K562 (cell line): Measurements from ENCODE around the gene NOTO. TPM values are rescaled to one million over a fixed set of nuclear protein-coding genes. Genes with fewer than 3 reads are reported as not detected.

Experiments used
- ATAC-seq: fragments of 200-7000 bp; cut with Tn5 transposase; 3 replicates; pipeline ENCODE4 v1.9.1; 2020; ENCODE audit warnings: moderate library complexity
- BruUV-seq: library from RNA; stranded (reverse); fragments of 400-500 nt; replicated peaks from 2 replicates; lab custom pipeline; 2021; lab: Mats Ljungman, UMichigan
- CTCF ChIA-PET: fragments of 300-600 bp; formaldehyde crosslinking; extraction: SDS; loops from one replicate; lab custom pipeline; 2021; ENCODE audit warnings: low intra/inter-chr PET ratio; lab: Yijun Ruan, JAX
- POLR2A ChIA-PET: fragments of 300-600, 350-650 bp; sonication (Branson Sonifier 250); formaldehyde crosslinking; extraction: SDS; loops from one replicate; lab custom pipeline; 2021; ENCODE audit warnings: antibody characterized with exemption, inconsistent platforms; lab: Yijun Ruan, JAX
- DNase-seq, 4 experiments: peaks; one replicate each; pipeline versions ENCODE4 v3.0.0 to v3.0.0-alpha.2; 2011 to 2018; ENCODE audit warnings: low spot score in 3 of 4, mixed read lengths in 3 of 4; ENCODE audit errors: extremely low read depth in 1 of 4
- FAIRE-seq: peaks from 2 replicates; lab custom pipeline; 2011; peaks lifted over from hg19 to GRCh38; lab: Jason Lieb, UNC
- H2AFZ ChIP-seq: 2 replicates; pipeline ENCODE4 v1.6.0; 2011; ENCODE audit warnings: low read depth, low read length, control low read depth, inconsistent platforms
- H3K27ac ChIP-seq: fragments of 200-600 bp; 3 replicates; pipeline ENCODE4 v1.8.0; 2011; ENCODE audit warnings: low read depth, mild to moderate bottlenecking, control low read depth, inconsistent platforms, low read length, moderate library complexity, mixed read lengths; ENCODE audit errors: extremely low read depth
- H3K27me3 ChIP-seq, 2 experiments: fragments of 300-600 bp in 1 of 2; 2 replicates in 1 of 2; 3 replicates in 1 of 2; pipeline versions ENCODE4 v1.6.0 to v1.8.0; 2011; ENCODE audit warnings: inconsistent platforms in 2 of 2, low read length in 2 of 2, mild to moderate bottlenecking in 1 of 2, mixed read lengths in 1 of 2, moderate library complexity in 1 of 2; ENCODE audit not compliant: control insufficient read depth in 2 of 2, insufficient read depth in 2 of 2
- H3K36me3 ChIP-seq: fragments of 300-600 bp; 3 replicates; pipeline ENCODE4 v1.8.0; 2011; ENCODE audit warnings: mild to moderate bottlenecking, low read length, inconsistent platforms; ENCODE audit not compliant: control insufficient read depth, insufficient read depth
- H3K4me1 ChIP-seq, 2 experiments: fragments of 200-600 bp in 1 of 2; replicated peaks in 1 of 2; 2 replicates in 1 of 2; 3 replicates in 1 of 2; pipeline versions ENCODE4 v1.5.1 to v1.8.0; 2011; ENCODE audit warnings: inconsistent platforms in 2 of 2, low read length in 2 of 2, mild to moderate bottlenecking in 1 of 2, mixed read lengths in 1 of 2, moderate library complexity in 1 of 2; ENCODE audit not compliant: control insufficient read depth in 2 of 2, insufficient read depth in 2 of 2
- H3K4me2 ChIP-seq: 2 replicates; pipeline ENCODE4 v1.6.1; 2011; ENCODE audit warnings: low read length, control low read depth, inconsistent platforms, mixed read lengths; ENCODE audit not compliant: insufficient read depth
- H3K4me3 ChIP-seq: fragments of 200-600 bp; sonication (generic), shearing (Covaris generic); 2 replicates; pipeline ENCODE4 v1.5.1; 2016; ENCODE audit warnings: control low read depth, inconsistent platforms
- H3K79me2 ChIP-seq: fragments of 200-600 bp; 3 replicates; pipeline ENCODE4 v1.8.0; 2011; ENCODE audit warnings: low read length, inconsistent platforms; ENCODE audit not compliant: control insufficient read depth, insufficient read depth
- H3K9ac ChIP-seq, 2 experiments: 2 replicates each; pipeline versions ENCODE4 v1.6.0 to v1.6.1; 2011; ENCODE audit warnings: low read depth in 2 of 2, low read length in 2 of 2, control low read depth in 1 of 2, inconsistent platforms in 1 of 2, mild to moderate bottlenecking in 1 of 2, mixed read lengths in 1 of 2; ENCODE audit not compliant: insufficient read depth in 1 of 2
- H3K9me1 ChIP-seq: one replicate; pipeline ENCODE4 v1.6.0; 2011; ENCODE audit warnings: inconsistent platforms, mild to moderate bottlenecking, low read length, moderate library complexity; ENCODE audit not compliant: control insufficient read depth, insufficient read depth
- H3K9me3 ChIP-seq: replicated peaks from 2 replicates; pipeline ENCODE4 v1.5.1; 2011; ENCODE audit warnings: low read depth, low read length, inconsistent platforms; ENCODE audit not compliant: control insufficient read depth, insufficient read depth
- H4K20me1 ChIP-seq: replicated peaks from 2 replicates; pipeline ENCODE4 v1.6.1; 2011; ENCODE audit warnings: low read length, inconsistent platforms, mixed read lengths; ENCODE audit not compliant: control insufficient read depth, insufficient read depth
- E2F3 ChIP-seq: fragments of 250-450 bp; sonication (Bioruptor Pico); IDR thresholded peaks from 2 replicates; pipeline ENCODE4 v1.4.0; 2020; ENCODE audit warnings: mild to moderate bottlenecking
- NFYB ChIP-seq: IDR thresholded peaks from 2 replicates; pipeline ENCODE4 v1.6.1; 2011; ENCODE audit warnings: mild to moderate bottlenecking, moderate library complexity; ENCODE audit not compliant: insufficient read length; ENCODE audit errors: extremely low read depth
- POLR2A ChIP-seq: fragments of 450-650 bp; conservative IDR thresholded peaks from 2 replicates; pipeline ENCODE4 v1.6.1; 2016
- SPI1 ChIP-seq: IDR thresholded peaks from 2 replicates; pipeline ENCODE4 v1.6.1; 2011; ENCODE audit warnings: low read depth, low read length, control low read depth, borderline replicate concordance
- SUPT5H ChIP-seq: fragments of 450-650 bp; IDR thresholded peaks from 2 replicates; pipeline ENCODE4 v1.6.1; 2016
- ZNF699 ChIP-seq: fragments of 250-450 bp; sonication (Bioruptor Pico); IDR thresholded peaks from 2 replicates; pipeline ENCODE4 v1.8.0; 2021; ENCODE audit warnings: mild to moderate bottlenecking, moderate library complexity; ENCODE audit not compliant: insufficient replicate concordance
- WGBS: fragments of 100-300 bp; shearing (Covaris generic); methylation state at CpG from one replicate; pipeline ENCODE4 v1.1.6; 2016; ENCODE audit warnings: low coverage, mixed read lengths; ENCODE audit not compliant: insufficient coverage; ENCODE audit errors: missing lambda C conversion rate; 5-methylcytosine and 5-hydroxymethylcytosine counted together
- in situ Hi-C: fragments of 300-500 bp; cut with MboI; formaldehyde crosslinking; loops from 4 replicates; pipeline ENCODE4 v1.15.0; 2018; ENCODE audit warnings: inconsistent platforms, mixed read lengths
- intact Hi-C: fragments of 100-400 bp; cut with micrococcal nuclease; formaldehyde crosslinking; loops from 2 replicates; pipeline ENCODE4 v1.14.2; 2022
- polyA plus RNA-seq, 8 experiments: library from polyadenylated mRNA; depleted of rRNA in 4 of 8; stranded (reverse) in 5 of 8; unstranded in 3 of 8; fragments of >200 nt; fragmentation: Nextera tagmentation in 2 of 8; fragmentation: Illumina TruSeq in 1 of 8; extraction: Ambion mirVana in 2 of 8; extraction: Trizol in 1 of 8; gene quantifications; 2 replicates each; pipeline versions ENCODE4 v1.2.1 to v1.2.3, GENCODE V29; 2011 to 2014; ENCODE audit warnings: inconsistent platforms in 1 of 8, missing spikeins in 1 of 8
- total RNA-seq, 7 experiments: library from RNA; depleted of rRNA in 6 of 7; stranded (reverse); fragments of >200 nt in 6 of 7; fragmentation: Illumina TruSeq in 2 of 7; extraction: Trizol in 2 of 7; gene quantifications; 2 replicates each; pipeline versions ENCODE4 v1.2.1 to v1.2.3, GENCODE V29; 2011 to 2021; ENCODE audit warnings: low replicate concordance in 1 of 7
- TF ChIP-seq, protein P1 (sequence below): IDR thresholded peaks from 3 replicates; pipeline ENCODE4 v1.6.1; 2011; ENCODE audit warnings: borderline replicate concordance, mild to moderate bottlenecking, moderate library complexity; ENCODE audit not compliant: insufficient read length; ENCODE audit errors: extremely low read depth

The NOTO gene
- total and polyA plus RNA-seq, 9 of the 15 experiments (the other 6 are each of a cell fraction or from before 2014, with no cell fraction given) = not detected

DNA sequence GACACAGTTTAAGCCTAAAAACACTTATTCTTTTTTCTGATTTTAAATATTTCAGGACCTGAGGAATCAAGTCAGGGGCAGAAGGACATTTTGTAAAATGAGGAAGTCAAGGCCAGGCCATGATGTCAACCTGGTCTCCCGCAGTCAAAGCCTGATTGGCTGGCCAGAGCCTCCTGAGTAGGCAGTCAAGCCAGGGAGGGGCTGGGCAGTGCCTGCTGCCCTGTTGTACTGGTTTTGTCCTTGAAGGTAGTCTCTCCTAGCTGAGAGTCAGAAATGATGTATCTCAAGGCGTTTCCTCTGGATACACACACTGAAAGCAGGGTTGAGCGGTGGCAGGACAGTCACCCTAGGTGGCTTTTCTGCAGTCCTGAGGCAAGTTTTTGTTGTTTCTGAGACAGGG, 51.5 kb downstream of the NOTO start:
- peaks cover 0 to 15% of the 10 kb centered on the region in 2 experiments; a peak in 3 of 5 replicates for H3K4me1 ChIP-seq
- H3K27me3 ChIP-seq = no peaks in the 10 kb centered on the region
- 75% methylated on average over 3 of the region's 3 CpGs for WGBS
- POLR2A ChIA-PET = interaction anchor here (0.6 to 1.8 kb wide), 7 partner anchors 9 to 748 kb away, joined by 3 to 9 read pairs (median 5); partner anchors contain the start of genes CCT7 and PRADC1
- BruUV-seq = no TSS peak
- peaks cover 59% of the 10 kb centered on the region for H3K36me3 ChIP-seq
- peak in 2 of 4 experiments; percentile 32 to 52 for DNase-seq
- H3K9me3 ChIP-seq = no peaks in the 10 kb centered on the region
- H3K79me2 ChIP-seq = no peaks in the 10 kb centered on the region
- in situ Hi-C loops = no loop called here
- intact Hi-C loops = loop anchor here (10.0 kb wide), 1 partner anchor 269 kb away; no protein-coding TSS in a partner anchor
- no peaks in the 10 kb centered on the region for H3K9me1 ChIP-seq
- H3K4me3 ChIP-seq = no peak overlapping the region
- no peak overlapping the region for H3K9ac ChIP-seq
- H3K27ac ChIP-seq = no peak overlapping the region
- H2AFZ ChIP-seq = no peak overlapping the region
- TF ChIP-seq, protein P1, sequence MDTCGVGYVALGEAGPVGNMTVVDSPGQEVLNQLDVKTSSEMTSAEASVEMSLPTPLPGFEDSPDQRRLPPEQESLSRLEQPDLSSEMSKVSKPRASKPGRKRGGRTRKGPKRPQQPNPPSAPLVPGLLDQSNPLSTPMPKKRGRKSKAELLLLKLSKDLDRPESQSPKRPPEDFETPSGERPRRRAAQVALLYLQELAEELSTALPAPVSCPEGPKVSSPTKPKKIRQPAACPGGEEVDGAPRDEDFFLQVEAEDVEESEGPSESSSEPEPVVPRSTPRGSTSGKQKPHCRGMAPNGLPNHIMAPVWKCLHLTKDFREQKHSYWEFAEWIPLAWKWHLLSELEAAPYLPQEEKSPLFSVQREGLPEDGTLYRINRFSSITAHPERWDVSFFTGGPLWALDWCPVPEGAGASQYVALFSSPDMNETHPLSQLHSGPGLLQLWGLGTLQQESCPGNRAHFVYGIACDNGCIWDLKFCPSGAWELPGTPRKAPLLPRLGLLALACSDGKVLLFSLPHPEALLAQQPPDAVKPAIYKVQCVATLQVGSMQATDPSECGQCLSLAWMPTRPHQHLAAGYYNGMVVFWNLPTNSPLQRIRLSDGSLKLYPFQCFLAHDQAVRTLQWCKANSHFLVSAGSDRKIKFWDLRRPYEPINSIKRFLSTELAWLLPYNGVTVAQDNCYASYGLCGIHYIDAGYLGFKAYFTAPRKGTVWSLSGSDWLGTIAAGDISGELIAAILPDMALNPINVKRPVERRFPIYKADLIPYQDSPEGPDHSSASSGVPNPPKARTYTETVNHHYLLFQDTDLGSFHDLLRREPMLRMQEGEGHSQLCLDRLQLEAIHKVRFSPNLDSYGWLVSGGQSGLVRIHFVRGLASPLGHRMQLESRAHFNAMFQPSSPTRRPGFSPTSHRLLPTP = no peak
- TF ChIP-seq SUPT5H = 0 out of 2 replicates have a peak, but pooled peaks have one; percentile 4
- no peak for TF ChIP-seq ZNF699 (CRISPR knock-in tag)
- 0 out of 2 replicates have a peak, but pooled peaks have one; percentile 17 for TF ChIP-seq POLR2A
- TF ChIP-seq E2F3 (CRISPR knock-in tag) = no peak
- peak; percentile 95 for TF ChIP-seq SPI1
- peak; percentile 24 for TF ChIP-seq NFYB
- TF ChIP-seq, all 486 proteins: peak for 4
- peaks cover 6% of the 10 kb centered on the region; the same call in 1 of the 2 replicates for H4K20me1 ChIP-seq
- H3K4me2 ChIP-seq = no peak overlapping the region
- peak; percentile 31 for ATAC-seq
- FAIRE-seq = no peak
- CTCF ChIA-PET = no interaction called here
